HepG2 (cell line): ENCODE results near the gene GRIK2. TPM values are rescaled to one million over a fixed set of nuclear protein-coding genes. Genes with fewer than 3 reads are reported as not detected.

Source experiments
- ATAC-seq: fragments of 200-7000 bp; cut with Tn5 transposase; 3 replicates; pipeline ENCODE4 v1.9.1; 2020; ENCODE audit warnings: mild to moderate bottlenecking, moderate library complexity
- BruUV-seq: library from RNA; stranded (reverse); fragments of 400-500 nt; replicated peaks from 2 replicates; lab custom pipeline; 2021; lab: Mats Ljungman, UMichigan
- CTCF ChIA-PET: fragments of 300-600 bp; formaldehyde crosslinking; extraction: SDS; loops from one replicate; lab custom pipeline; 2021; ENCODE audit warnings: low total read pairs, inconsistent platforms, low intra/inter-chr PET ratio; lab: Yijun Ruan, JAX
- POLR2A ChIA-PET: fragments of 350-600 bp; sonication (Branson Sonifier 250); formaldehyde crosslinking; loops from one replicate; lab custom pipeline; 2020; ENCODE audit warnings: antibody characterized with exemption, inconsistent platforms; lab: Yijun Ruan, JAX
- DNase-seq: peaks from one replicate; pipeline ENCODE4 v3.0.0-alpha.2; 2015; ENCODE audit warnings: low spot score
- FAIRE-seq: peaks from 3 replicates; lab custom pipeline; 2011; peaks lifted over from hg19 to GRCh38; lab: Jason Lieb, UNC
- H2AFZ ChIP-seq: one replicate; pipeline ENCODE4 v1.6.1; 2011; ENCODE audit warnings: low read length, inconsistent platforms
- H3K27ac ChIP-seq: fragments of 300-600 bp; 3 replicates; pipeline ENCODE4 v1.8.0; 2011; ENCODE audit warnings: mixed run types, mild to moderate bottlenecking, mixed read lengths, low read length, inconsistent platforms; ENCODE audit not compliant: insufficient read depth; ENCODE audit errors: extremely low read length
- H3K27me3 ChIP-seq, 2 experiments: fragments of 200-600 bp in 1 of 2; 2 replicates in 1 of 2; 3 replicates in 1 of 2; pipeline versions ENCODE4 v1.6.0 to v1.8.0; 2011; ENCODE audit warnings: low read length in 2 of 2, mild to moderate bottlenecking in 2 of 2, moderate library complexity in 2 of 2, inconsistent platforms in 1 of 2; ENCODE audit not compliant: insufficient read depth in 2 of 2, control insufficient read depth in 1 of 2
- H3K36me3 ChIP-seq, 2 experiments: fragments of 200-600 bp in 1 of 2; replicated peaks in 1 of 2; 2 replicates in 1 of 2; 3 replicates in 1 of 2; pipeline versions ENCODE4 v1.5.1 to v1.8.0; 2011; ENCODE audit warnings: low read length in 2 of 2, inconsistent platforms in 1 of 2; ENCODE audit not compliant: insufficient read depth in 2 of 2, control insufficient read depth in 1 of 2
- H3K4me1 ChIP-seq: 2 replicates; pipeline ENCODE4 v1.5.1; 2012; ENCODE audit warnings: low read length, inconsistent platforms; ENCODE audit not compliant: insufficient read depth
- H3K4me2 ChIP-seq: 2 replicates; pipeline ENCODE4 v1.6.0; 2011; ENCODE audit warnings: low read depth, low read length, inconsistent platforms
- H3K4me3 ChIP-seq, 3 experiments: fragments of 200-600 bp in 1 of 3; sonication (generic), shearing (Covaris generic) in 1 of 3; replicated peaks in 1 of 3; 2 replicates each; pipeline ENCODE4 v1.5.1; 2011 to 2016; ENCODE audit warnings: low read length in 3 of 3, inconsistent platforms in 2 of 3, low read depth in 2 of 3, mild to moderate bottlenecking in 2 of 3, control low read depth in 1 of 3, mixed read lengths in 1 of 3; ENCODE audit not compliant: insufficient read depth in 1 of 3
- H3K79me2 ChIP-seq: one replicate; pipeline ENCODE4 v1.6.1; 2011; ENCODE audit warnings: low read length, inconsistent platforms; ENCODE audit not compliant: insufficient read depth
- H3K9ac ChIP-seq: 2 replicates; pipeline ENCODE4 v1.6.0; 2011; ENCODE audit warnings: mild to moderate bottlenecking, low read depth, low read length, inconsistent platforms; ENCODE audit not compliant: insufficient read depth
- H3K9me3 ChIP-seq: 2 replicates; pipeline ENCODE4 v1.5.1; 2012; ENCODE audit warnings: mild to moderate bottlenecking, low read length
- H4K20me1 ChIP-seq: 2 replicates; pipeline ENCODE4 v1.6.0; 2011; ENCODE audit warnings: inconsistent platforms, mild to moderate bottlenecking, low read length, moderate library complexity; ENCODE audit not compliant: insufficient read depth
- GTF3A ChIP-seq: sonication (generic); formaldehyde crosslinking; conservative IDR thresholded peaks from 2 replicates; pipeline ENCODE4 v1.4.0; 2020; ENCODE audit warnings: mild to moderate bottlenecking, missing genetic modification reagents
- MLLT10 ChIP-seq: sonication (generic); formaldehyde crosslinking; IDR thresholded peaks from 2 replicates; pipeline ENCODE4 v1.4.0; 2020; ENCODE audit warnings: missing genetic modification reagents
- MTERF4 ChIP-seq: sonication (generic); formaldehyde crosslinking; IDR thresholded peaks from 2 replicates; pipeline ENCODE4 v1.8.0; 2023; ENCODE audit warnings: mild to moderate bottlenecking, missing genetic modification reagents
- MZF1 ChIP-seq: sonication (generic); formaldehyde crosslinking; IDR thresholded peaks from 2 replicates; pipeline ENCODE4 v1.8.1; 2023; ENCODE audit warnings: mild to moderate bottlenecking, missing genetic modification reagents, borderline replicate concordance
- SOX5 ChIP-seq: IDR thresholded peaks from 2 replicates; pipeline ENCODE4 v1.6.1; 2016; ENCODE audit warnings: borderline replicate concordance
- STAG1 ChIP-seq: sonication (generic); formaldehyde crosslinking; IDR thresholded peaks from 2 replicates; pipeline ENCODE4 v1.4.0; 2020; ENCODE audit warnings: missing genetic modification reagents
- U2AF2 ChIP-seq: fragments of 200-400 bp; formaldehyde crosslinking; IDR thresholded peaks from 2 replicates; pipeline ENCODE4 v1.6.1; 2017; ENCODE audit warnings: low read depth, mild to moderate bottlenecking, low read length
- ZBTB2 ChIP-seq: sonication (generic); formaldehyde crosslinking; IDR thresholded peaks from 2 replicates; pipeline ENCODE4 v1.8.0; 2022; ENCODE audit warnings: low read depth, missing genetic modification reagents
- ZBTB49 ChIP-seq: sonication (generic); formaldehyde crosslinking; IDR thresholded peaks from 2 replicates; pipeline ENCODE4 v1.4.0; 2020; ENCODE audit warnings: missing genetic modification reagents, borderline replicate concordance
- ZNF496 ChIP-seq: sonication (generic); formaldehyde crosslinking; IDR thresholded peaks from 2 replicates; pipeline ENCODE4 v1.8.1; 2023; ENCODE audit warnings: mild to moderate bottlenecking, moderate library complexity, missing genetic modification reagents; ENCODE audit not compliant: insufficient replicate concordance
- WGBS: methylation state at CpG from one replicate; pipeline ENCODE4 v1.1.6; 2017; ENCODE audit warnings: low lambda C conversion rate; 5-methylcytosine and 5-hydroxymethylcytosine counted together
- in situ Hi-C: cut with HindIII; loops from 2 replicates; pipeline ENCODE4 v1.10.0; 2017; ENCODE audit warnings: low pct_unique_long_range_greater_than_20kb; ENCODE audit not compliant: extremely low pct_ligation_motif_present
- intact Hi-C: fragments of 100-400 bp; cut with micrococcal nuclease; formaldehyde crosslinking; loops from one replicate; pipeline ENCODE4 v1.10.0; 2022; ENCODE audit not compliant: unreplicated experiment
- polyA plus RNA-seq, 8 experiments: library from polyadenylated mRNA; depleted of rRNA in 3 of 8; stranded (reverse) in 7 of 8; unstranded in 1 of 8; fragments of >200 nt; fragmentation: Illumina TruSeq in 4 of 8; extraction: Trizol in 4 of 8; gene quantifications; 2 replicates each; pipeline versions ENCODE4 v1.2.1 to v1.2.3, GENCODE V29; 2011 to 2016; ENCODE audit warnings: low read depth in 4 of 8, missing spikeins in 1 of 8, mixed read lengths in 1 of 8; ENCODE audit not compliant: insufficient read depth in 1 of 8
- total RNA-seq, 5 experiments: library from RNA; depleted of rRNA; stranded (reverse); fragments of >200 nt; fragmentation: Illumina TruSeq; extraction: Trizol; gene quantifications; 2 replicates each; pipeline ENCODE4 v1.2.3, GENCODE V29; 2016; ENCODE audit warnings: low read depth in 1 of 5

GRIK2 gene
- total and polyA plus RNA-seq, 2 of the 13 experiments (the other 11 are each of a cell fraction or from before 2014, with no cell fraction given), result not detected

- Histone ChIP-seq H3K27me3 (no peaks in the 10 kb centered on the region), H3K4me3 (no peak overlapping the region), H4K20me1 (no peaks in the 10 kb centered on the region), H3K9ac (no peak overlapping the region), H2AFZ (no peak overlapping the region), H3K4me2 (no peak overlapping the region), H3K9me3 (no peaks in the 10 kb centered on the region), H3K27ac (no peak overlapping the region)
- BruUV-seq, result no TSS peak
- in situ Hi-C loops, result no loop called here
- no peak for ATAC-seq
- CTCF ChIA-PET, result no interaction called here
- POLR2A ChIA-PET, result no interaction called here
- TF ChIP-seq GTF3A (CRISPR knock-in tag) (no peak), ZBTB2 (no peak), STAG1 (no peak), ZBTB49 (CRISPR knock-in tag) (no peak), ZNF496 (no peak), MLLT10 (CRISPR knock-in tag) (no peak), SOX5 (CRISPR knock-in tag) (no peak), U2AF2 (no peak), MTERF4 (no peak), MZF1 (CRISPR knock-in tag) (no peak)
- TF ChIP-seq, all 625 proteins: peak for 0
- Histone ChIP-seq H3K79me2 (no peaks in the 10 kb centered on the region), H3K4me1 (no peaks in the 10 kb centered on the region), H3K36me3 (no peaks in the 10 kb centered on the region)
- WGBS, result 35% methylated on average over 3 of the region's 3 CpGs
- no peak for FAIRE-seq
- intact Hi-C loops, result no loop called here
- DNase-seq, result no peak
These were observed 194.8 kb downstream of the GRIK2 start for GRCh38 chr6:101588343-101588742.
